OCI-LY3 (cell line): ENCODE results near the gene SLC35A4.

Experiments used
- CTCF ChIP-seq: fragments of 200-600, 300-600 bp; sonication (generic); IDR thresholded peaks from 2 replicates; pipeline ENCODE4 v1.5.1; 2014; ENCODE audit warnings: antibody characterized with exemption, low read length, low read depth
- EZH2phosphoT487 ChIP-seq: fragments of 200-600 bp; shearing (Covaris generic); IDR thresholded peaks from 2 replicates; pipeline ENCODE4 v1.6.1; 2018; ENCODE audit warnings: antibody characterized with exemption, mixed run types, low read depth

GRCh38 chr5:140560227-140560626 is 4.4 kb upstream of the SLC35A4 start:
- TF ChIP-seq EZH2phosphoT487 (no peak), CTCF (no peak)
